CD14-positive monocyte (primary cell): ENCODE data around the gene PKDCC. TPM values are rescaled to one million over a fixed set of nuclear protein-coding genes. Genes with fewer than 3 reads are reported as not detected.

ENCODE experiments used
- DNase-seq, 3 donors: peaks; one replicate each; pipeline ENCODE4 v3.0.0-alpha.2; 2011 to 2022
- H2AFZ ChIP-seq: 2 replicates; pipeline ENCODE4 v1.6.0; 2012; ENCODE audit warnings: mild to moderate bottlenecking, low read depth, low read length, inconsistent platforms; ENCODE audit not compliant: insufficient read depth, poor library complexity, severe bottlenecking
- H3K27ac ChIP-seq, 2 donors: 1 replicate in 1 of 2; 2 replicates in 1 of 2; pipeline ENCODE4 v1.5.1; 2012 to 2013; ENCODE audit warnings: low read length in 2 of 2, control low read depth in 1 of 2, inconsistent platforms in 1 of 2, low read depth in 1 of 2, mild to moderate bottlenecking in 1 of 2
- H3K27me3 ChIP-seq, 2 donors: one replicate each; pipeline versions ENCODE4 v1.6.0 to v1.6.1; 2011 to 2013; ENCODE audit warnings: low read length in 2 of 2; ENCODE audit not compliant: control insufficient read depth in 2 of 2, insufficient read depth in 2 of 2
- H3K36me3 ChIP-seq, 2 donors: replicated peaks in 1 of 2; 1 replicate in 1 of 2; 2 replicates in 1 of 2; pipeline versions ENCODE4 v1.5.1 to v1.6.1; 2012 to 2013; ENCODE audit warnings: low read length in 2 of 2, control low read depth in 1 of 2, inconsistent platforms in 1 of 2, mild to moderate bottlenecking in 1 of 2; ENCODE audit not compliant: insufficient read depth in 2 of 2, control insufficient read depth in 1 of 2
- H3K4me1 ChIP-seq, 2 donors: 1 replicate in 1 of 2; 2 replicates in 1 of 2; pipeline versions ENCODE4 v1.5.1 to v1.6.1; 2012 to 2013; ENCODE audit warnings: low read length in 2 of 2, control low read depth in 1 of 2, inconsistent platforms in 1 of 2, mild to moderate bottlenecking in 1 of 2, moderate library complexity in 1 of 2; ENCODE audit not compliant: insufficient read depth in 2 of 2, control insufficient read depth in 1 of 2
- H3K4me2 ChIP-seq: replicated peaks from 2 replicates; pipeline ENCODE3; 2012; ENCODE audit warnings: low read length, moderate library complexity, mild to moderate bottlenecking; ENCODE audit not compliant: poor library complexity, severe bottlenecking; ENCODE audit errors: extremely low read depth
- H3K4me3 ChIP-seq, 3 experiments: fragments of 200-600 bp in 1 of 3; sonication (generic) in 1 of 3; replicated peaks in 1 of 3; 1 replicate in 2 of 3; 2 replicates in 1 of 3; pipeline ENCODE4 v1.5.1; 2011 to 2013; ENCODE audit warnings: low read length in 3 of 3, mild to moderate bottlenecking in 3 of 3, control low read depth in 2 of 3, low read depth in 2 of 3, inconsistent platforms in 1 of 3, moderate library complexity in 1 of 3
- H3K79me2 ChIP-seq: 2 replicates; pipeline ENCODE4 v1.6.0; 2012; ENCODE audit warnings: mild to moderate bottlenecking, control low read depth, inconsistent platforms, low read length, moderate library complexity; ENCODE audit not compliant: insufficient read depth
- H3K9ac ChIP-seq: 2 replicates; pipeline ENCODE4 v1.6.0; 2017; ENCODE audit warnings: low read length, mild to moderate bottlenecking; ENCODE audit not compliant: insufficient read depth, poor library complexity, severe bottlenecking
- H3K9me3 ChIP-seq, 2 donors: replicated peaks in 1 of 2; 1 replicate in 1 of 2; 2 replicates in 1 of 2; pipeline versions ENCODE4 v1.5.1 to v1.6.1; 2012 to 2013; ENCODE audit warnings: low read length in 2 of 2, control low read depth in 1 of 2; ENCODE audit not compliant: control insufficient read depth in 1 of 2, insufficient read depth in 1 of 2
- H4K20me1 ChIP-seq: 2 replicates; pipeline ENCODE4 v1.6.0; 2012; ENCODE audit warnings: mild to moderate bottlenecking, low read length, control low read depth, moderate library complexity; ENCODE audit not compliant: insufficient read depth
- H3K27ac Mint-ChIP-seq, 7 donors: one replicate each; pipeline ENCODE4 v1.8.0; 2020; ENCODE audit warnings: mild to moderate bottlenecking in 7 of 7, mixed read lengths in 7 of 7, moderate library complexity in 6 of 7, inconsistent platforms in 2 of 7
- H3K27me3 Mint-ChIP-seq, 3 donors: one replicate each; pipeline ENCODE4 v1.8.0; 2021 to 2022; ENCODE audit warnings: low read depth in 3 of 3, mild to moderate bottlenecking in 3 of 3, mixed read lengths in 3 of 3, moderate library complexity in 3 of 3, inconsistent platforms in 1 of 3
- H3K36me3 Mint-ChIP-seq, 2 donors: one replicate each; pipeline ENCODE4 v1.8.0; 2020; ENCODE audit warnings: mixed read lengths in 2 of 2, inconsistent platforms in 1 of 2, mild to moderate bottlenecking in 1 of 2
- H3K4me1 Mint-ChIP-seq: one replicate; pipeline ENCODE4 v1.8.0; 2020; ENCODE audit warnings: mild to moderate bottlenecking, mixed read lengths
- H3K4me3 Mint-ChIP-seq, 2 donors: one replicate each; pipeline ENCODE4 v1.8.0; 2020; ENCODE audit warnings: mild to moderate bottlenecking in 2 of 2, mixed read lengths in 2 of 2, moderate library complexity in 1 of 2
- H3K9me3 Mint-ChIP-seq, 7 donors: one replicate each; pipeline ENCODE4 v1.8.0; 2020 to 2022; ENCODE audit warnings: mixed read lengths in 7 of 7, mild to moderate bottlenecking in 6 of 7, moderate library complexity in 6 of 7, inconsistent platforms in 2 of 7
- CTCF ChIP-seq: fragments of 200-600 bp; IDR thresholded peaks from one replicate; pipeline ENCODE4 v1.8.0; 2022; ENCODE audit warnings: antibody characterized with exemption, mild to moderate bottlenecking
- WGBS: methylation state at CpG from one replicate; pipeline ENCODE4 v1.1.5; 2013; ENCODE audit warnings: missing lambda C conversion rate; ENCODE audit not compliant: insufficient coverage; 5-methylcytosine and 5-hydroxymethylcytosine counted together
- intact Hi-C, 2 donors: fragments of 100-400 bp; cut with micrococcal nuclease; formaldehyde crosslinking; loops; one replicate each; pipeline versions ENCODE4 v1.15.0 to v1.15.1; 2023
- polyA plus RNA-seq, 3 donors: library from polyadenylated mRNA; depleted of rRNA in 1 of 3; unstranded in 2 of 3; stranded (reverse) in 1 of 3; fragments of 300-500 nt in 2 of 3; fragments of >200 nt in 1 of 3; fragmentation: Illumina TruSeq in 2 of 3; gene quantifications; 1 replicate in 2 of 3; 2 replicates in 1 of 3; pipeline ENCODE4 v1.2.3, GENCODE V29; 2012 to 2021

Gene PKDCC
- polyA plus RNA-seq, 3 donors: not detected

GRCh38 chr2:42094114-42094513 is 46.3 kb downstream of the PKDCC start:
- H3K9me3 Mint-ChIP-seq: peaks cover 0 to 2% (median 0%) of the 10 kb centered on the region in 7 donors
- Histone ChIP-seq H3K36me3 (no peaks in the 10 kb centered on the region), H3K4me2 (no peak overlapping the region), H3K9me3 (no peaks in the 10 kb centered on the region), H2AFZ (no peak overlapping the region), H3K79me2 (no peaks in the 10 kb centered on the region), H4K20me1 (no peaks in the 10 kb centered on the region), H3K4me1 (peaks cover 45 to 46% of the 10 kb centered on the region in 2 donors), H3K4me3 (no peak overlapping the region), H3K27ac (no peak overlapping the region), H3K9ac (no peak overlapping the region), H3K27me3 (no peaks in the 10 kb centered on the region)
- no peak for TF ChIP-seq CTCF
- intact Hi-C loops: loop anchor here in 1 of 2 donors (10.0 kb wide), 1 partner anchor 71 kb away; the partner anchor contains the start of gene EML4
- H3K4me3 Mint-ChIP-seq: no peak overlapping the region
- H3K4me1 Mint-ChIP-seq: peaks cover 46% of the 10 kb centered on the region
- no peak for DNase-seq
- H3K36me3 Mint-ChIP-seq: peaks cover 2% of the 10 kb centered on the region in 2 donors
- peaks cover 2 to 14% (median 5%) of the 10 kb centered on the region in 3 donors for H3K27me3 Mint-ChIP-seq
- H3K27ac Mint-ChIP-seq: no peak overlapping the region

GRCh38 chr2:42095923-42096408 is 48.1 kb downstream of the PKDCC start:
- Mint-ChIP-seq H3K9me3 (peaks cover 4 to 8% (median 6%) of the 10 kb centered on the region in 7 donors), H3K4me3 (no peak overlapping the region), H3K4me1 (peaks cover 64% of the 10 kb centered on the region), H3K27me3 (peaks cover 1 to 5% (median 4%) of the 10 kb centered on the region in 3 donors), H3K36me3 (peaks cover 7 to 8% of the 10 kb centered on the region in 2 donors), H3K27ac (peak overlapping the region in 1 of 7 donors; percentile 95)
- H3K4me2 ChIP-seq: no peak overlapping the region
- H3K4me3 ChIP-seq: no peak overlapping the region
- no peak overlapping the region for H2AFZ ChIP-seq
- H4K20me1 ChIP-seq: no peaks in the 10 kb centered on the region
- peak; percentile 59 to 78 (median 76) for DNase-seq
- peaks cover 0 to 7% of the 10 kb centered on the region in 2 donors for H3K9me3 ChIP-seq
- H3K36me3 ChIP-seq: no peaks in the 10 kb centered on the region
- H3K4me1 ChIP-seq: peaks cover 63 to 65% of the 10 kb centered on the region in 2 donors
- H3K27me3 ChIP-seq: no peaks in the 10 kb centered on the region
- WGBS: no CpG with 5 or more reads among the region's 2 CpGs
- H3K27ac ChIP-seq: no peak overlapping the region
- H3K79me2 ChIP-seq: no peaks in the 10 kb centered on the region
- intact Hi-C loops: loop anchor here (1.0 to 10.0 kb wide), 5 partner anchors 9 to 101 kb away; partner anchors contain the start of gene EML4 (in 2 of the 2)
- peak; percentile 86 for TF ChIP-seq CTCF
- no peak overlapping the region for H3K9ac ChIP-seq
